OCI-LY3 (cell line): ENCODE data around the gene NRG3.

ENCODE experiments used
- EZH2phosphoT487 ChIP-seq: fragments of 200-600 bp; shearing (Covaris generic); IDR thresholded peaks from 2 replicates; pipeline ENCODE4 v1.6.1; 2018; ENCODE audit warnings: antibody characterized with exemption, mixed run types, low read depth
- TF ChIP-seq, protein P1 (sequence below): fragments of 200-600, 300-600 bp; sonication (generic); IDR thresholded peaks from 2 replicates; pipeline ENCODE4 v1.5.1; 2014; ENCODE audit warnings: antibody characterized with exemption, low read length, low read depth

DNA sequence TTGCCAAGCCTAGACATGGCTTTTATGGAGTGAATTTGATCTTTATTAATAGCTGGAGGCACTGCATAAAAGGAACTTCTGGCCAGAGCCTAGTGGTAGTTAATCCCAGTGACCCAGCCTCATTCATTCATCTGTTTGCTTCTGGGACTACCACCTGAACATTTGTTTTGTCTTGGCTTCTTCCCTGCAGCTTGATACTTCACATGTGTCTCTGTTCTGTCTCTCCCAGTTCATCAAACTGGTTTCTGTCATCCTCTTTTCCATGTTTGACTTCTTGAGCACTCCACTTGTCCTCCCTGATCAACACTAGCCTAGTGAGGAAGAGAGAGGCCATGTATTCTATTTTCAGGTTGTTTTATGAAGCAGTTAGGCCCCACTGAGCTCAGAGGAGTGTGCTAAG, 163.6 kb downstream of the NRG3 start:
- TF ChIP-seq, protein P1, sequence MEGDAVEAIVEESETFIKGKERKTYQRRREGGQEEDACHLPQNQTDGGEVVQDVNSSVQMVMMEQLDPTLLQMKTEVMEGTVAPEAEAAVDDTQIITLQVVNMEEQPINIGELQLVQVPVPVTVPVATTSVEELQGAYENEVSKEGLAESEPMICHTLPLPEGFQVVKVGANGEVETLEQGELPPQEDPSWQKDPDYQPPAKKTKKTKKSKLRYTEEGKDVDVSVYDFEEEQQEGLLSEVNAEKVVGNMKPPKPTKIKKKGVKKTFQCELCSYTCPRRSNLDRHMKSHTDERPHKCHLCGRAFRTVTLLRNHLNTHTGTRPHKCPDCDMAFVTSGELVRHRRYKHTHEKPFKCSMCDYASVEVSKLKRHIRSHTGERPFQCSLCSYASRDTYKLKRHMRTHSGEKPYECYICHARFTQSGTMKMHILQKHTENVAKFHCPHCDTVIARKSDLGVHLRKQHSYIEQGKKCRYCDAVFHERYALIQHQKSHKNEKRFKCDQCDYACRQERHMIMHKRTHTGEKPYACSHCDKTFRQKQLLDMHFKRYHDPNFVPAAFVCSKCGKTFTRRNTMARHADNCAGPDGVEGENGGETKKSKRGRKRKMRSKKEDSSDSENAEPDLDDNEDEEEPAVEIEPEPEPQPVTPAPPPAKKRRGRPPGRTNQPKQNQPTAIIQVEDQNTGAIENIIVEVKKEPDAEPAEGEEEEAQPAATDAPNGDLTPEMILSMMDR = no peak
- no peak for TF ChIP-seq EZH2phosphoT487
